Measurements from ENCODE around the gene EFCAB7. TPM values are rescaled to one million over a fixed set of nuclear protein-coding genes. Genes with fewer than 3 reads are reported as not detected.

Gene EFCAB7, protein sequence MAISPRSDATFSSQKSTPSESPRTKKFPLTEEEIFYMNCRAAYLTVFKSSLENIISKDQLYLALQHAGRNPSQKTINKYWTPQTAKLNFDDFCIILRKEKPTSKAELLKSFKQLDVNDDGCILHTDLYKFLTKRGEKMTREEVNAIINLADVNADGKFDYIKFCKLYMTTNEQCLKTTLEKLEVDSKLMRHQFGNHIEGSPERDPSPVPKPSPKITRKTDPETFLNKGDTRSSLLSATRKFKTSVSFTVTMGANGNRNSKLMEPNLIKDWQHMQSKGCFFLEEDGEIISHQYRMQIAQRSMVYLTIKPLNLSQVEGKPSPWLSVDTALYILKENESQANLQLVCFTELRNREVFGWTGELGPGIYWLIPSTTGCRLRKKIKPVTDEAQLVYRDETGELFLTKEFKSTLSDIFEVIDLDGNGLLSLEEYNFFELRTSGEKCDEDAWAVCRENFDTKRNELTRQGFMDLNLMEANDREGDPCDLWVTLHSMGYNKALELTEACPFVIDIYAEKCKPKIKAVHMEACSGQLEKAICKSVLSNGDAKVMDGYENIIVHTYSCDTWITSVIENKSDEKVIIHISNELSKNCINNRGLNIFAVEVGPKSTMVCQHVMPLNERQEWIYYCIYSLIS
- 3.6 and 5.6 TPM in 2 replicates for total RNA-seq (2014; rRNA removed)
- 1.1 TPM for polyA plus RNA-seq (2012)

DNA sequence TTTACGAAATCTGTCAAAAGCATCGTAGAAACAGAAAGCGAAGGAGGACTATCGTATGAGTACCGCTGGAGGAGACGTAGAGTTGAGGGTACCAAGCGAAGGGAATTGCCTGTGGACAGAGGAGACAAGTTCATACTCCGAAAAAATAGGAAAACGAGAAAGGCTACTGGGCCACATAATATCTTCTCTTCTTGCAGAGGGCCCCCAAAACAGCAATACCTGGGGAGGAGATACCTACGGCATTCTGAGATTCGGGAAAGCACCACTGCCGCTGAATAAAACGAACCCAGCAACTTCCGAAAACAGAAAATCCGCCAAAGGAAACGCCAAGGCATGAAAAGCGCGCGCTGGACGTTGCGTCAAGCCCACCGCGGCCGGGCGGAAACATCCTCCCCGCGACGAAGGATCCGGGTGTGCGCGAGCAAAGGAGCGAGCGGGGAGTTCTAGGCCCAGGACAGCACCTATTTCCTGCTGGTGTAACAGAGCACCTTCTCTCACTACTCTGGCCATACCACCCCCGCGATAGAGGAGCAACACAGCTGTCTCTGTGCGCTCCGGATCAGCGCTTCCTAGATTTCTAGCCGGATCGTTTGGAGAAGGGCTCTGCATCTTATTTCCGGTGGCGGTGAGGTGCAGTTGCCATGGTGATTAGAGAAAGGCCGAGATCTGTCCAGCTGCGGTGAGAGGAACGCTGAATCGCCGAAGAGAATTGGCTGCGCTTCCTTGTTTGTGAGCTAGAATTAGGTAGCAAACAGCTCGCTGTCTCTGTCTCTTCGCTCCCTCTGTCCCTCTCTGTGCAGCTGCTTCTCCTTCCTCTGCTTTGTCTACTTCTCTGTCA, at the start of gene EFCAB7, which contains the start of gene ITGB3BP:
Gene EFCAB7 (plus strand): TSS at position 635 of the 838 bp plus-strand sequence. CDS start 2,048 bp downstream, outside the sequence.
Gene ITGB3BP (minus strand): TSS at position 335 of the 838 bp plus-strand sequence. CDS start 92 bp downstream, at position 243.
- peak; percentile 97 for DNase-seq (ENCODE audit: low read depth)

DNA sequence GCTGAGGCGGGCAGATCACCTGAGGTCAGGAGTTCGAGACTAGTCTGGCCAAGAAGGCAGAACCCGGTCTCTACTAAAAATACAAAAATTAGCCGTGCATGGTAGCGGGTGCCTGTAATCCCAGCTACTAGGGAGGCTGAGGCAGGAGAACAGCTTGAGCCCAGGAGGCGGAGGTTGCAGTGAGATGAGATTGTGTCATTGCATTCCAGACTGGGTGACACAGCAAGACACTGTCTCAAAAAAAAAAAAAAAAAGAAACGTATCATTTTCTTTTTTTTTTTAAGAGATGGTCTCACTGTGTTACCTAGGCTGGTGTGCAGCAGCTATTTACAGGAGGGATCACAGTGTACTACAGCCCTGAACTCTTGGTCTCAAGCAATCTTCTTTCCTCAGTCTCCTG, 47.6 kb upstream of the EFCAB7 start:
- DNase-seq (ENCODE audit: low read depth), result no peak

DNA sequence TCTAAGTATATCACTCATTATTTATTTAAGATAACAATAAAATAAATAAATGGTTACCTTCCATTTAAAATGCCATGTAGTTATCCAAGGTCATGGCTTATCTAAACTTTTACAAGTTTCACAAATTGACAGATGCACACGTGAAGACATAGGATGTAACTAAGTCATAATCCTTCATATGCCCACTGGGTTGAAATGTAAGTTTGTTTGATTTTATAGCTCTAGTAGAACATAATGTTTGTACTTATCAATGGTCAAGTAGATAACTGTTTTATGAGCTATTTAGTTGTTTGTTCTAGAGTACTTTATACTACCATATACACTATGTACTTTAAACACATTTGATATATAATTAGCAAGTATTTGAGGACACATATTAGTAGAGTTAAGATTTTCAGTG, 43.3 kb upstream of the EFCAB7 start:
- no peak for DNase-seq (ENCODE audit: low read depth)

DNA sequence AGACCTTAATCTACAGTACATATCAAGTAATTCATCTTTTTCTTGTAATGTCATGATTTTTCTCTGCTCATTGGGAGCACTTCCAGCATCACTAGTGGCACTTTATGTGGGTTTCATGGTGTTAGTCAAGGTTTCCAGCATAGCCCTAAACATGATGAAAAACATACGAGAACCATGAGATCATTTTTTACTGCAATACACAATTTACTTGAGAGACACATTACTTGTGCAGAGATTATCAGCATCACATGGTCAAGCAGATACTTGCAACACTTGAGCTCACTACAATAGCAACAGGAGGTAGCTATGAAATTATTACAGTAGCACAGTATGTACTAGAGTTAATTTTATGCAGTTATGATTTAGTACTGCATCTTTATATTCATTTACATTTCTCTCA, 36.7 kb upstream of the EFCAB7 start:
- no peak for DNase-seq (ENCODE audit: low read depth)

DNA sequence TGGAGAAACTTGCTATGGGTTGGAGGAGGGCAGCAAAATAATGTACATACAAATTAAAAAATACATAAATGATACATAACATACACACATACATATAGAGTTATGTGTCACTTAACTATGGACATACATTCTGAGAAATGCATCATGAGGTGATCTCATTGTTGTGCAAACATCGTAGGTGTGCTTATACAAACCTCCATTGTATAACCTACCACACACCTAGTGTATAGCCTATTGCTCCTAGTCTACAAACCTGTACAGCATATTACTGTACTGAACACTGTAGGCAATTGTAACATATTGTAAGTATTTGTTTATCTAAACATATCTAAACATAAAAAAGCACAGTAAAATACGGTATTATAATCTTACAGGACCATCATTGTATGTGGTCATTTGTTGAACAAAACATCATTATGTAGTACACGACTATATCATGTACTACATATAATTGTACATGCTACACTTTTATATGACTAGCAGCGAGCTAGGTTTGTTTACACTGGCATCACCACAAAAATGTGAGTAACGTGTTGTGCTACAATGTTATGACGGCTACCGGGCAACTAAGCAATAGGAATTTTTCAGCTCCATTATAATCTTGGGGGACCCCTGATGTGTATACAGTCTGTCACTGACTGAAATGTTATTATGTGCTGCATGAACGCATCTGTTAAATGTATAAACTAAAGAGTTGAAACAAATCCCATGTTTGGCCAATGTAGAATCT, 35.8 kb upstream of the EFCAB7 start:
- DNase-seq (ENCODE audit: low read depth), result no peak

DNA sequence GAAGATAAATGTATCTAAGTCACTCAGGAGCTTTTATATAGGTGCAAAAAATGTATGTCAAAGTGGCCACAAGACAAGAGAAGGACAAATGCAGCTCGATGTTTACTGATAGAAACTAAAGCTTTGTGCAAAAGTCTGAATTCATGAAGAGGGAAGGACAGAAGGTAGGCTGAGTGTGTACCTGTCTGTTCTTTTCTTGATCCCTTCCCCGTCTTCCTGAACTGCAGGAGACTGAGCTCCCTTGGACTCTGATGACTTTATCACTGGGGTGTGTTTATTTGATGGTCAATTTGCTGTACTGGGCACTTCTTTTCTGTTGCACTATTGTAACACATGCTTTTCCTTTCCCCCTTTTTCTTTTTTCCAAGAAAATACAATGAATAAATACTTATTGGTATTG, 25.7 kb upstream of the EFCAB7 start:
- no peak for DNase-seq (ENCODE audit: low read depth)

DNA sequence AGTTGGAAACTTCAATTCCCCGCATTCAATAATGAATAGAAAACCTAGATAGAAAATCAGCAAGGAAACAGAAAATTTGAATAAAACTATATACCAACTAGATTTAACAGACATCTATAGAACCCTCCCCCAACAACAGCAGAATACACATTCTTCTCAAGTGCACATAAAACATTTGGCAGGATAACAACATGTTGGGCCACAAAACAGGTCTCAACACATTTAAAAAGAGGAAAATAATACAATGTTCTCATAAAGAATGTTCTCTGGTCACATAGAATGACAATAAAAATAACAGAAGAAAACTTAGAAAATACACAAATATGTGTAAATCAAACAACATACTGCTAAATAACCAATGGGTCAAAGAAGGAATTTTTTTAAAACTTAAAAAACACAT, 25.2 kb upstream of the EFCAB7 start:
- no peak for DNase-seq (ENCODE audit: low read depth)

DNA sequence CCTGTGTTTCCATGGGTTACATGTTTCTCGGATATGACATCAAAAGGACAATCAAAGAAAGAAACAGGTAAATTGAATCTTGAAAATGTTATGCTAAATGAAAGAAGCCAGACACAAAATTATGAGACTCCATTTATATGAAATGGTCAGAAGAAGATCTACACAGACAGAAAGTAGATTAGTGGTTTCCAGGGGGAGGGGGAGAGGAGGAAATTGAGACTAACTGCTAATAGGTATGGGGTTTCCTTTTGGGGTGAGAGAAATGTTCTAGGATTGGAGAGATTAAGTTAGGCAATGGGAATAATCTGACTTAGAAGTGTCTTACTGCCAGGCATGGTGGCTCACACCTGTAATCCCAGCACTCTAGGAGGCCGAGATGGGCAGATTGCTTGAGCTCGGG, 22.1 kb upstream of the EFCAB7 start:
- DNase-seq (ENCODE audit: low read depth), result no peak

DNA sequence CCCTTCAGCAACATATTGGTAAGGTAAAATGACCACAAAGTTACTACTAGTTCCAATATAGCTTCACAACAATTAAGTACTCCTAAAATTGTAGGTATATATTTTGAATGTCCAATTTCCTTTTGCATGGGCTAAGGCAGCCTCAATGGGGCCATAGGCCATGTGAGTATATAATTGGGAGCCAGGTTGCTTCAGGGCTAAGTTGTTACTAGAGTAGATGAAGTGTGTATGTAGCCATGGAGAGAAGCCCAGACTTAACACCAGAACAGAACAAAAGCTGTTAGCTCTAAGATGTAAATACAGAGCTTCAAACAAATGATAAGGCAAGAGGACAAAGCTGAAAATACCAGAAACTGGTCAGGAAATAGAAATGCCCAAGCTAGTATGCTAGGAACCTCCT, 16.5 kb upstream of the EFCAB7 start:
- no peak for DNase-seq (ENCODE audit: low read depth)

DNA sequence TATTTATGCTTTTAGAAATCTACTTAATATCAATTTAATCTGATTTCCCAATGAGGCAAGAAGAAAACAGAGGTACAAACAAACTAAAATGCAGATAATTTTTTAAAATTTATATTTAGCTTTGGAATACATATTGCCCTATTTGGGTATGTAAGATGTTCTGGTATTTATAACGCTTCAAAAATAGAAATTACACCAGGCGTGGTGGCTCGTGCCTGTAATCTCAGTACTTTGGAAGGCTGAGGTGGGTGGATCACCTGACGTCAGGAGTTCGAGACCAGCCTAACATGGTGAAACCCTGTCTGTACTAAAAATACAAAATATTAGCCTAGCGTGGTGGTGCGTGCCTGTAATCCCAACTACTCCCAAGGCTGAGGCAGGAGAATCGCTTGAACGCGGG, 13.6 kb upstream of the EFCAB7 start:
- no peak for DNase-seq (ENCODE audit: low read depth)

DNA sequence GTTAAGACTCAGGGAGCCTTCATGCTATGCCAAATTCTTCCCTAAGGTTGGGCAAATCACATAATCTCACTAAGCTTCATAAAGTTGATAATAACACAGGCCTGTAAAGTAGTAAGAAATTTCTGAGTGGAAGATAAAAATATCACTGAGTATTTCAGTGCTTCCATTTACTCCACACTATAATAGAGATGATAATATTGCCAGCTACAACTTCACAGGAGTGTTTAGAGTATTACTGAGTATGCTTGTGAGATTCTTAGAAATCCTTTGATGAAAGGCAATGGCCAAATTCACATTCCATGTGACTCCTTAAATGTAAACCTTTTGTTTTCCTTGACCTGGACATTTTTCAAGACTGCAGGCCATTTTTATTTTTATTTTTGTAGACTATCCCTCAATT, 10.7 kb upstream of the EFCAB7 start:
- DNase-seq (ENCODE audit: low read depth), result no peak

DNA sequence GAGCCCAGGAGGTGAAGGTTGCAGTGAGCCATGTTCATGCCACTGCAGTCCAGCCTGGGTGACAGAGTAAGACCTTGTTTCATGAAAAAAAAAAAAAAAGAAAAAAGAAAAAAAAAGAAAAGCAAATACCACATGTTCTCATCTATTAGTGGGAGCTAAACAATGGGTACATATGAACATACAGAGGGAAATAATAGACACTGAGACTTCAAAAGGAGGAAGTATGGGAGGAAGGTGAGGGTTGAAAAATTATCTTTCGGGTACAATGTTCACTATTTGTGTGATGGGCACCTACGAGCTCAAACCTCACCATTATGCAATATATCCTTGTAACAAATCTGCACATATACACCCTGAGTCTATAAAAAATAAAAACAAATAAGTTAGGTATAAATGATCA, 6.7 kb upstream of the EFCAB7 start:
- no peak for DNase-seq (ENCODE audit: low read depth)

DNA sequence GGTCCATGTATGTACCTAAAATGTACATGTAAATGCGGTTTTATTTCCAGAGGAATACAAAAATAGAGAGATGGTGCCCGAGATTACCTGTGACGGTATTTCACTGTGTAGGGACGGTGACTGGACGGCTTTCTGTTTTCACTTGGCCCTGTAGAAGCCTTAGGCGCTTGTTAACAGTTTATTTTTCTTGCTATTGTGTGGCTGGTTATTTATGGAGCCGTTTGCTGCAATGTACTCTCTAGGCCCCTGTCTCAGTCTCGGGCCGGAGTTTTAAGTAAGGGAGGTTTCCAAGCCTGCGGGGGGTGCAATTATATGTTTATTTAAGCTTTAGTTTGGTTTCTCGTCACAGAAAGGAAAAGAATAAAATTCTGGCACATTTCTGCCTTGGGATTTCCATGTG, 413 bp downstream of the EFCAB7 start:
- no peak for DNase-seq (ENCODE audit: low read depth)

DNA sequence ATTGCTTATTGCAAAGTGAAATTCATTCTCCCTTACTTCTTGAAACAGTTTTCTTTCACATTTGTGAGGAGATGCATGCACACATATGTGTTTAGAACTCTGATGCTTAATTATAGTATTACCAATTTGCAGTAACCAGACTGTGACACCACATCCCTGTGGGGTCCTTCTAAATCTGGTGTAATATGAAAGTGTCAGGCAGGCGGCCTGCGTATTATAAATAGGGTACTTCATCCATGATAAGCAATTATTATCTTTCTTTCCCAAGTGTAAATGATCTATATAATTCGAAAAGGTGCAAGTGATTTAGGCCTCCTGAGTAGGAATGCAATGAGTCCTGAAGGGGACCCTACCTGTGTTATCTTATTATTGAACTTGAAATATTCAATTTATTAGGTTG, 876 bp downstream of the EFCAB7 start:
- DNase-seq (ENCODE audit: low read depth), result no peak

DNA sequence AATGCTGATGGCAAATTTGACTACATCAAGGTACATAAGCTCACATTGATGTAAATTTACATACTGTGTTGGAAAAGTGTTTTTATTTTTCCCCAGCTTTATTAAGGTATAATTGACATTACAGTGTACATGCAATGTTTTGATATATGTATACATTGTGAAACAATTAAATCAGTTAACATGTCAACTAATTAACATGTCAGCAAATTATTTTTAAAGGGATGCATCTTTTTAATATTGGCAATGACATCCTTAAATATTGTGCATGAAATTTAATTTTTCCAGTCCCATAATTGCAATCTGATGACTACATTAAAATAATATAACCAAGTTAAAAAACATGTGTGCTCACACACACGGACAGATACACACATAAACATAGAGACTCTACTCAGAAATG, 9.4 kb downstream of the EFCAB7 start:
- no peak for DNase-seq (ENCODE audit: low read depth)

DNA sequence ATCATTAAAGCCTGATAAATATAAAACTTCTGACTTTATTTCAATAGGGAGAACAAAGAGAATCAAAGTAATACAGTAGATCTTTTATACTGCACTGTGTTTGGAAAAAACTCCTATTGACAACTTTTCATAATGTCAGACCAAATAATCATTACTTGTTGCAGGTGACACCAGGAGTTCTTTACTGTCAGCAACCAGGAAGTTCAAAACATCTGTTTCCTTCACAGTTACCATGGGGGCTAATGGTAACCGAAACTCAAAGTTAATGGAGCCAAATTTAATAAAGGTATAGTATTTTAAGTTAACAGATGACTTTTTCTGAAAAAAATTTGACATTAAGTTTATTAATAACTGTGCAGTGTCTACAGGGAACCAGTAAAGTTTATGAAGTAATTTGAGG, 10.6 kb downstream of the EFCAB7 start:
- DNase-seq (ENCODE audit: low read depth), result no peak

DNA sequence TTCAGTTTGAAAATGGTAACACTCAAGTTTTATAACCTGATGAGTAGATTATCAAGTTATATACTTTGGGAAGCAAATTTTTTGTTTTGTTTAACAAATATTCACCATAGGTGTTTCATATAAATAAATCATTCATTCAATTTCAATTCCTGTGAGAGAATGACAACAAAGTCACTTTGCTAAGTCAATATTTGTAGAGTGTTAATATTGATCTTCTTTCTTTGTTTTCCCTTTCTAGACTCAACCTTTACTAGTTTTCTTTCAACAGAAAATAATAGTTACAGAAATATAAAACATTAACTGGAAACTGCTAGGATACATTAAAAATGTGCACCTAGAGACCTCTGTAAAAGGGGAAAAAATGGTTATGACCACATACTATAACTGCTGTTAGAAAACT, 11.1 kb downstream of the EFCAB7 start:
- no peak for DNase-seq (ENCODE audit: low read depth)

DNA sequence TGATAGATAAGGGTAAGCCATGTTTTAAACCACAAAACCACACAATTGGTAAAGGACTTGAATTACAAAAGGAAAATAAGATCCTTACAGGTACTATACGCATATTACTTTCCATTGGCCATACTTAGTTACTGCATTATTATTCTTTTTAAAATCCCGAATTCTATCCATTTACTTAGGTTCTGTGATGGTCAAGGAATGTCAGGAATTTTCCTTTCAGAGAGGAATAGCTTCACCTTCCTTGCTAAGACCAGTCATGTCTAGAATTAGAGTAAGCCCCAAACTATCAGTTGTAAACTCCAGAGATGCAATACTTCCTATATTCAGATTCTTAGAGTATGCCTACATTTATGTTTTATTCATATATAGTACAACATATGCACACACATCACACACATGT, 13.7 kb downstream of the EFCAB7 start:
- DNase-seq (ENCODE audit: low read depth), result no peak

DNA sequence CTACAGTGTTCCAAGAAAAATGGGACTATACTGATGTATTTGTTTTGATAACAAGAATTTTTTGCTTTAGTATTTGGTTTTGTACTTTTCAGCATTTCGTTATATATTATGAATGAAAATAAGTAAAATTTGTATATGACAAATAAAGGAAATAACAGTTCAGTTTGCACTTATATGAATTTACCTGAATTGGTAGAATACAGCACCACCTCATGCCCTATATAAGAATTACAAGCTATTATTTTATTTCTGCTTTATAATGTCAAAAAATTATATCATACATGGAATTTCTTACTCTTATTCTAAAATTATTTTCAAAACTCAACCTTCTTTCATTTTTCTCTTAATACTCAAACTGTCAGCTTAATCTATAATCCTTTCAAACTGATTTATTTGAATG, 14.6 kb downstream of the EFCAB7 start:
- no peak for DNase-seq (ENCODE audit: low read depth)

DNA sequence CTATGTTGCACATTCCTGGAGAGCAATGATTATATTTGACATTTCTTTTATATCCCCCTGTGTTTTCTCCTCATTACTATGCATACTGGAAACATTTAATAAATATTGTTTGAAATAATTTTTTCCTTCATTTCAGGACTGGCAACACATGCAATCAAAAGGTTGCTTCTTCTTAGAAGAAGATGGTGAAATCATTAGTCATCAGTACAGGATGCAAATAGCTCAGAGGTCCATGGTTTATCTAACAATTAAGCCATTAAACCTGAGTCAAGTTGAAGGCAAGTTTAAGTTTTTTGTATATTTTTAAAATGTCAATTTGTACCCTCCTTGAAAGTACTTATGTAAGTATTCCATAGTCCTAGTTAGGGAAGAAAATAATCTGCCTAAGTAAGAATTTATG, 22.5 kb downstream of the EFCAB7 start:
- peak; percentile 32 for DNase-seq (ENCODE audit: low read depth)

DNA sequence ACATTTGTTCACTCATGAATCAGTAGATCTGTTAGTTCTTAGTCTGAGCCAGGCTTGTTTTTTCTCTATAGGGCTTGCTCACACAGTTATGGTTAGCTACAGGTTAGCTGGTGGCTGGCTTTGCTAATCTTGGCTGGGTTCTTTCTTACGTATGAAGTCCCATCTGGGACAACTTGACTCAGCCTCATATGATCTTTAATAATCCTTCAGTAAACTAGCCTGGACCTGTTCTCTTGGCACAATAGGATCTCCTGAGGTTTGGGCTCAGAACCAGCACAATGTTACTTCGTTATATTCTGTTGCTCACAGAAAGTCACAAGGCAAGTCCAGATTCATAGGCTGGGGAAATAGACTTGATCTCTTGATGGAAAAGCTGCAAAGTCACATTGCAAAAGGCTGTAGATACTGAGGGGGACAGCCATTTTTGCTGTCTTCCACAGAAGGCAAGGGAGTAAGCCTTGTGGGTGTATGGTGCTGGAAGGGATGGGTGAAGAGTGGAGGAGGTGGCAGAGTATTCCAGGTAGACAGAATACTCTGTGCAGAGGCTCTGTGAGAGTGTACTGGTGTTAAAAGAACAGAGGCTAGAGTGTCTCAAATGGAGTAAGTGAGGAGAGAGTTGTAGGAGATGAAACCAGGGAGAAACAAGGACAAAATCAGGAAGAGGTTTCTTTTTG, 24.4 kb downstream of the EFCAB7 start:
- DNase-seq (ENCODE audit: low read depth), result peak; percentile 76
